ENCODE results near the gene CAPZB. TPM values are rescaled to one million over a fixed set of nuclear protein-coding genes. Genes with fewer than 3 reads are reported as not detected.

Gene CAPZB
- total RNA-seq, 1 experiment from 2014 or later, result 225 TPM

DNA sequence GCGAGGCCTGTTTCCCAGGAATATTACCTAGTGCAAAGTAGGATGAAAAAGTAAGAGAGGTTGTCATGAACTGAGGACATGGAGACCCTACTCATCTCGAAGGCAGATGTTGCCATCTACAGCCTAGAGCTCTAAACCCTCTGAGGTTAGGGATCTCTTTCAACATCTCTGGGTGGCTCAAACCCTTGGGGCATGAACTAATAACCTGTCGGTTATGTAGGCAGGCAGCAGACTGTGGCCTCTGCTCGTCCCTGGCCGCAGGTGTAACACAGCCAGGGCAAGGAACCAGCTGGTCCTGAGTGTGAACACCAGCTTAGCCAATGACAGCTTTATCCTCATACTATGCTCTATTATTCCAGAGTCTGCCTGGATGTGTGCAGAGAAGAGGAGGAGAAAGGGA, 13.2 kb downstream of the CAPZB start:
- no peaks in the 10 kb centered on the region for H3K27me3 ChIP-seq (replicated peaks)

DNA sequence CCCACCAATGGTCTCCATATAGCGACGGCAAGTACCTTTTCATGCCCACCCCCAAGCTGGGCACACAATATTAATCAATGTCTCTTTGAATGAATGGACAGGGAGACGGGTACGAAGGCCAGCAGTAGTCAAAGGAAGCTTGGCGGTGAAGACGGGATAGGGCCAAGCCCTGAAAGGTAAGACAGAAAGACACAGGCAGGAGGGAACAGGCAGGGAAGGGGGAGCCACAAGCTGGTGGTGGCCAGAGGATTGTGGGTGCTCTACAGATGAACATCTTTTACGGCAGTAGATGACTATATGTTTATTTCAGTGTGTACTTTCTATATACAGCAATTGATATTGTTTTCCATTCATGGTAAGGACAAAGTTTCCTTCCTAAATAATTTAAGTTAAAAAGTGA, 16.3 kb downstream of the CAPZB start:
- H3K36me3 ChIP-seq, result peaks cover 67% of the 10 kb centered on the region
- no peaks in the 10 kb centered on the region for H3K9me3 ChIP-seq (replicated peaks)
- H3K4me3 ChIP-seq, result no peak overlapping the region
- H3K27ac ChIP-seq, result no peak overlapping the region
- no peak for DNase-seq (ENCODE audit: low read depth in 1 of 2, low spot score in 2 of 2)
- H3K4me1 ChIP-seq (replicated peaks), result peaks cover 26% of the 10 kb centered on the region
- H3K27me3 ChIP-seq (replicated peaks), result no peaks in the 10 kb centered on the region

More for the DNA sequence above, 13.2 kb downstream of the CAPZB start:
- peaks cover 70% of the 10 kb centered on the region for H3K36me3 ChIP-seq
- H3K27ac ChIP-seq, result no peak overlapping the region
- no peak for DNase-seq (ENCODE audit: low read depth in 1 of 2, low spot score in 2 of 2)
- H3K4me1 ChIP-seq (replicated peaks), result peaks cover 35% of the 10 kb centered on the region
- no peak overlapping the region for H3K4me3 ChIP-seq
- no peaks in the 10 kb centered on the region for H3K9me3 ChIP-seq (replicated peaks)

DNA sequence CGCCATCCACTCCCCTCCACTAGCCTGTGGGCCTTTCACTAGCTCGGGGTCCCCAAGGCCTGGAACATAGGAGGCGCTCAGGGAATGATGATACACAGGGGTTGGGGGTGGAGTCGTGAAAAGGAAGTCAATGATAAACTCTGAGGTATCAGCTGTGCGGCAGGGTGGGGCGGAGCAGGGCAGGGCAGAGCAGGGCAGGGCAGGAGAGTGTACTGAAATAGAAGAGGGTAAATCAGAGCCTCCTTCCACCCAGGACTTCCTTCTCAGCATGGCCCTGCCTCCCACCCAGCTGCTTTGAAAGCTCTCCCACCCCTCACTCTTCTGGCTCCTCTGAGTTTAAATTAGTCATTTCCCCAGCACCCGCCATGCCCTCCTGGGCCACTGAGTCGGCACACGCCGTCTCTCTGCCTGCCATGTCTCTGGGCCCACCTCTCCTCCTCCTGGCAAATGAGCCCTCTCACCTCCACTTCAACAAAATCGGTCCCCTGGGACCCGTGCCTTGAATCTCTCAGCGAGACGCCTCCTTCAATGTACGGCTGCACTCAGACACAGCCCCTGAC, 16.9 kb downstream of the CAPZB start:
- Histone ChIP-seq H3K27me3 (replicated peaks) (no peaks in the 10 kb centered on the region), H3K4me3 (no peak overlapping the region), H3K27ac (no peak overlapping the region), H3K4me1 (replicated peaks) (peaks cover 26% of the 10 kb centered on the region), H3K9me3 (replicated peaks) (no peaks in the 10 kb centered on the region), H3K36me3 (peaks cover 64% of the 10 kb centered on the region)
- DNase-seq (ENCODE audit: low read depth in 1 of 2, low spot score in 2 of 2), result no peak

DNA sequence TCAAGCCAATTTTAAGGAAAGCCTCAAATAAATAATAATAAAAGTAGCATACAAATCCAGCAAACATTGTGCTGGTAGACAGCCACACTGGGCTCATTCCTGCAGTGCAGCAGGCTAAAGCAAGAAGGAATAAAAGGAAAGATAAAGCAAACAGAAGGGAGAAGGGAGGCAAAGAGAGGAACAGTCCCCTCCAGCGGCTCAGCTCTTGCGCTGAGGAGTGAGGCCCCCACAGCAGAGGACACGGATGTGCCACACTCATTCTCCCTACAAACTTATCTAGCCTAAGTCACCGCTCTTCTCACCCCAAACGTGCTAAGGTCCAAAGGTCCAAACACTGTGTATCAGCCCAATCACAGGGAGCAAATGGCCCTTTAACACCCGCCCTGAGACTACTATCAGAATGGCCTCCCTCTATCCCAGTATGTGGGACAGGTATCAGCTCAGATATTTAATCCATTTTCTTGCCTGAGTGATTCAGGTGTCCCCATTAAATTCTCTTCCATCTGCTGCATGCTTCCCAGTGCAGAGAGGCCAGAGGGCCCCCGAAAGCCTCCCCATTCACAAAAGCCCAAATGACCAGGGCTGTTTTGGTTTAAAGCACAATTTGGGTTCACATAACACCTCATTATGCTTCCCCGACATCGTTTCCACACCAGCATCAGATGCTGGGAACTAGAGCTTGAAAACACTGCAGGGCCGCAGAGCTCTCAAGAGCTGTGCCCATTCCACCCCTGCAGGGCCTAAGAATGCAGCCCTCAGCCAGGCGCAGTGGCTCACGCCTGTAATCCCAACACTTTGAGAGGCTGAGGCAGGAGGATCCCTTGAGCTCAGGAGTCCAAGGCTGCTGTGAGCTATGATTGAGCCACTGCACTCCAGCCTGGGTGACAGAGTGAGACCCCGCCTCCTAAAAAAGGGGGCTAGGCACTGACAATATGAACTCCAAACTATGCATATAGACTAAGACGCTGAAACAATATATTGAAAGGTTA, 17.8 kb downstream of the CAPZB start:
- no peak overlapping the region for H3K27ac ChIP-seq
- DNase-seq (ENCODE audit: low read depth in 1 of 2, low spot score in 2 of 2), result no peak
- no peaks in the 10 kb centered on the region for H3K27me3 ChIP-seq (replicated peaks)
- H3K9me3 ChIP-seq (replicated peaks), result no peaks in the 10 kb centered on the region
- H3K4me3 ChIP-seq, result no peak overlapping the region
- peaks cover 26% of the 10 kb centered on the region for H3K4me1 ChIP-seq (replicated peaks)
- H3K36me3 ChIP-seq, result peaks cover 60% of the 10 kb centered on the region

DNA sequence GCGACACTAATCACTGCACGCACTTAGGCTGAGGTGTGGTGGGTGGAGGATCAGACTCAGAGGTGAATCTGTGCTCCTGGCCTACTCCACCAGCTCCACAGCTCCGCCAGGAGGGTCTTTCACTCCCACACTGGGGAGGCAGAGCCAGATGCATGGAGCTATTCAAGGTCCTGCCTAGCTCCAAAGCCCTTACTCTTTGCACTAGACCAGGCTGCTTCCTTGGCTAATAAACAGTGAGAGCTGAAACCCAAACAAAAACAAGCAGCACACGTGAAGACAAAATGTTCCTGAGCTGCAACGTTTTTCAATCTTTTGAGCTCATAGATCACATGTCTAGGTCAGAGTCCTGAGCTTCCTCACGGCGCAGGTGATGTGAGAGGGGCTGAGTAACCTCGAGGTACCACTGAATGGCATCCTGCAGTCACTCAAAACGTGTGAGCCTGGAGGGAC, 19.2 kb downstream of the CAPZB start:
- no peak for DNase-seq (ENCODE audit: low read depth in 1 of 2, low spot score in 2 of 2)
- Histone ChIP-seq H3K36me3 (peaks cover 52% of the 10 kb centered on the region), H3K27ac (no peak overlapping the region), H3K27me3 (replicated peaks) (no peaks in the 10 kb centered on the region), H3K4me1 (replicated peaks) (peaks cover 26% of the 10 kb centered on the region), H3K9me3 (replicated peaks) (no peaks in the 10 kb centered on the region), H3K4me3 (no peak overlapping the region)

DNA sequence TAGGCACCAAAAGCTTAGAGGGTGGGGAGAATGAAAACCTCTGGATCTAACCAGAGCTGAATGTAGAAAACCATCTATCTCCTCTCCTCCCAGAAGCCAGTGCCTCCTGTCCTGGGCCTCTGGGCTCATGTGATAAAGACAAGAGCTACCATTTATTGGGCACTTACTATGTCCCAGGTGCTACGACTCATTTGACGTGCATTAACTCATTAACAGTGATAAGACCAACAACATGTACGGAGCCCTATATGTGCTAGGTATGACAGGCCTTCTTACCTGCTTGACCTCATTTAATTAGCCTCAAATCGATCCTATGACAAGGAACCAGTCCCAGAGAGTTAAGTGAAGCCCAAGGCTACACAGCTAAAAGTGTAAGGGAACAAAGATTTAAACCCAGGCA, 19.7 kb downstream of the CAPZB start:
- H3K27ac ChIP-seq, result no peak overlapping the region
- no peaks in the 10 kb centered on the region for H3K9me3 ChIP-seq (replicated peaks)
- peaks cover 26% of the 10 kb centered on the region for H3K4me1 ChIP-seq (replicated peaks)
- no peaks in the 10 kb centered on the region for H3K27me3 ChIP-seq (replicated peaks)
- H3K36me3 ChIP-seq, result peaks cover 47% of the 10 kb centered on the region
- no peak for DNase-seq (ENCODE audit: low read depth in 1 of 2, low spot score in 2 of 2)
- H3K4me3 ChIP-seq, result no peak overlapping the region

DNA sequence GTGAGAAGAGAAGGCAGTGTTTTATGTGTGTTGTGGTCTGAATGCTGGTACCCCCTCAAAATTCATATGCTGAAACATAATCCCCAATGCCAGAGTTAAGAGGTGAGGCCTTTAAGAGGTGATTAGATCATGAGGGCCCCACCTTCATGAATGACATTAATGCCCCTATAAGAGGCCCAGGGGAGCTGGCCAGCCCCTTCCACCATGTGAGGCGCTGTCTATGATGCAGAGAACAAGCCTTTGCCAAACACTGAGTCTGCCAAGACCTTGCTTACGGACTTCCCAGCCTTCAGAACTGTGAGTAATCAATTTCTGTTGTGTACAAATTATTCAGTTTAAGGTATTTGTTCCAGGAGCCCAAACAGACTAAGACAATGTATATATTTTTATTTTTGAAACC, 20.2 kb downstream of the CAPZB start:
- H3K9me3 ChIP-seq (replicated peaks), result no peaks in the 10 kb centered on the region
- no peaks in the 10 kb centered on the region for H3K27me3 ChIP-seq (replicated peaks)
- DNase-seq (ENCODE audit: low read depth in 1 of 2, low spot score in 2 of 2), result no peak
- H3K27ac ChIP-seq, result no peak overlapping the region
- H3K4me3 ChIP-seq, result no peak overlapping the region
- peaks cover 22% of the 10 kb centered on the region for H3K4me1 ChIP-seq (replicated peaks)
- H3K36me3 ChIP-seq, result peaks cover 43% of the 10 kb centered on the region

DNA sequence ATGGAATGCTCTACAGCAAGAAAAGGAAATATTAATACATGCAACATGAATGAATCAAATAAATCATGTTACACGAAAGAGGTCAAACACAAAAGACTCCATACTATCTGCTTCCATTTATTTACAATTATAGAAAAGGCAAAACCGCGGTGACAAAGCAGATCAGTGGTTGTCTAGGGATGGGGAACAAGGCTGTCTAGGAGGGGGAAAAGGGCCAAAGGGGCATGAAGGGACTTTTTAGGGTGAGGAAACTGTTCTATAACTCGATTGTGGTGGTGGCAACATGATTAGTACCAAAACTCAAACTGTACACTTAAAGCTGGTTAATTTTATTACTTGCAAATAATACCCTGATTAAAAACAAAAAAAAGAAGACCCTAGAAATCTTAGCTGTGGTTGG, 20.6 kb downstream of the CAPZB start:
- Histone ChIP-seq H3K27me3 (replicated peaks) (no peaks in the 10 kb centered on the region), H3K27ac (no peak overlapping the region)

DNA sequence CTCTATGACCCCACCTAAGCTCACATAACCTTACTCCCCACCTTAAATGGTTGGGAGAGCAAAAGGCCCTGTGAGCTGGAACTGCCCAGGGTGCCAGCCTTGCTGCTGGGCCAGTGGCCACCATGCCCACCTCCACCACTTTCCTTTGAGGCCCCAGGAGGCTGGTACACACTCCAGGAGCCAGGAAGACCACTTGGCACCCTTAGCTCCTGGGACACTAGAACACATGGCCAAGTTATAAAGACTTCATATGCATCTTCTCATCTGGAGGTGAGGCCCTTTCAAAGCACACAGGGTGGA, 21.9 kb downstream of the CAPZB start:
- no peak for DNase-seq (ENCODE audit: low read depth in 1 of 2, low spot score in 2 of 2)

More for the DNA sequence above, 20.6 kb downstream of the CAPZB start:
- Histone ChIP-seq H3K9me3 (replicated peaks) (no peaks in the 10 kb centered on the region), H3K4me3 (no peak overlapping the region), H3K4me1 (replicated peaks) (peaks cover 18% of the 10 kb centered on the region), H3K36me3 (peaks cover 43% of the 10 kb centered on the region)
- DNase-seq (ENCODE audit: low read depth in 1 of 2, low spot score in 2 of 2), result no peak

DNA sequence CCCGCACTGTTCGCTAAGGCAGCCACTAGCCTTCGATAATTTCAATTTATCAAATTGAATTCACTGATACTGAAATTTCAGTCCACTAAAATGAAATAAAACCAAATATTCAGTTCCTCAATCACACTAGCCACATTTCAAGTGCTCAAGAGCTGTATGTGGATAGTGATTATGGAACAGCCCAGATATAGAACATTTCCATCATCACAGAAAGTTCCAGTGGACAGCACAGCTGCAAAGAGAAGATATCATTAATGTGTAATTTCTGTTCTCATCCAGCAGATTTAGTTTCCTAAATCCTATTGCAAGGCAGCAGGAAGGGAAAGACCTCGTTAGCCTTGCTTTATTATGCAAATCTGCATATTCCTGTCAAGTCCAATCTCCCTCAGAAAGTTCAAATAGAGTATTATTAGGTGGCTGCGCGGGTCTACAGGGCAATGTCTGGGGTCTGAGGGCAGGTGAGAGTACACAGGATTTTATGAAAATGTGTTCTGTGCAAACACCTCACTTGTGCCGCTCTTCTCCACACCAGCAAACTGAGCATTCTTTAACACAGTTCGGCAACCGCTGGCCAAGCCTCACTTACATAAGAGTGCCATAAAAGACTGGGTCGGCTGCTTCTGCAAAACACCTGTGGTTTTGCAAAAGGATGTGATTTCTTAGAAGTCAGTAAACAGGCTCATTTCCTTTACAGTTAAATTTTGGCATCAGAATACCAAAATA, 22.4 kb downstream of the CAPZB start:
- DNase-seq (ENCODE audit: low read depth in 1 of 2, low spot score in 2 of 2), result no peak
- H3K4me1 ChIP-seq (replicated peaks), result 0 out of 2 replicates have a peak, but pooled peaks cover 3% of the 10 kb centered on the region
- no peaks in the 10 kb centered on the region for H3K9me3 ChIP-seq (replicated peaks)
- H3K27me3 ChIP-seq (replicated peaks), result no peaks in the 10 kb centered on the region
- H3K4me3 ChIP-seq, result no peak overlapping the region
- peaks cover 30% of the 10 kb centered on the region for H3K36me3 ChIP-seq
- H3K27ac ChIP-seq, result no peak overlapping the region

More for the DNA sequence above, 21.9 kb downstream of the CAPZB start:
- H3K4me1 ChIP-seq (replicated peaks), result peaks cover 5% of the 10 kb centered on the region
- H3K27ac ChIP-seq, result no peak overlapping the region
- peaks cover 33% of the 10 kb centered on the region for H3K36me3 ChIP-seq
- no peaks in the 10 kb centered on the region for H3K9me3 ChIP-seq (replicated peaks)
- H3K4me3 ChIP-seq, result no peak overlapping the region
- H3K27me3 ChIP-seq (replicated peaks), result no peaks in the 10 kb centered on the region

DNA sequence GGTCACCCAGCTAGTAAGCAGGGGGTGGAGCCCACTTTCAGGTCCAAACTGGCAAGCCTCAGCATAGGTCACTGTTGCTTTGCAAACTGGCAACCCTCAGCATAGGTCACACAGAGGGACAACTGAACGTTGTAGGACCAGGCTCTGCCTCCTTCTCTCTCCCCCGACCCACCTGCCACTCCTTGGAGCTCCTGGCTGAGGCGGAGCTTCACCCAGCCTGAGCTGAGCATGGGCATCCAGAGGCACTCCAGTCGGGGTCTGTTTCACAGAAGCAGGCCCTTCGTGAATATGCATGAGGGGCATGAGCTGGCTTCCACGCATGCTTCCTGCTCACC, 24.2 kb downstream of the CAPZB start:
- H3K27ac ChIP-seq, result no peak overlapping the region
- no peaks in the 10 kb centered on the region for H3K4me1 ChIP-seq (replicated peaks)
- H3K36me3 ChIP-seq, result peaks cover 25% of the 10 kb centered on the region
- H3K27me3 ChIP-seq (replicated peaks), result no peaks in the 10 kb centered on the region
- H3K9me3 ChIP-seq (replicated peaks), result no peaks in the 10 kb centered on the region
- no peak overlapping the region for H3K4me3 ChIP-seq
- no peak for DNase-seq (ENCODE audit: low read depth in 1 of 2, low spot score in 2 of 2)

DNA sequence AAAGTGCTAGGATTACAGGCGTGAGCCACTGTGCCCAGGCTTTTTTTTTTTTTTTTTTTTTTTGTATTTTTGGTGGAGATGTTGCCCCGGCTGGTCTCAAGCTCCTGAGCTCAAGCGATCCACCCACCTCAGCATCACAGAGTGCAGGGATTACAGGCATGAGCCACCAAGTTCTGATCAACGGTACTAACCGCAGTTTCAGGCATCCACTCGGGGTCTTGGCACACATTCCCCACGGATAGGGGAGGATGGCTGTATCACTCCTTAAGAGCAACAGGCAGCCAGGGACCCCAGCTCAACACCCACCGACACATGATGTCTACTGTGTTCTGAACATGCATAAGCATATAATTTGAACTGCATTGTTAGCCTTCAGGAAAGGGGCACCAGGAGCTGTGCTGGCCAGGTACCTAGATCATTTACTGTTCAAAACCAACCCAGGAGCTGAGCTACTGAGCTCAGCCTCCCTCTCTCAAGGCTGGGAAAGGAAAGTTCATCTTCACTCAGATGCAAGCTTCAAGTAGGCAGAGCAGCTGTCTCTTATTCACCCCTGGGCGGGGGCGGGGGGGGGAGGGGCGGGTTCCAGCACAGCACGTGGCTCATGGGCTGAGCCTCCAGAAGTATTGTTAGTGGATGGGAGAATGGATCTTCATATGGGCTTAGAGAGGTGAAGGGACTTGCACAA, 24.7 kb downstream of the CAPZB start:
- H3K9me3 ChIP-seq (replicated peaks), result no peaks in the 10 kb centered on the region
- peaks cover 3% of the 10 kb centered on the region; the same call in 1 of the 2 replicates for H3K4me1 ChIP-seq (replicated peaks)
- no peak overlapping the region for H3K4me3 ChIP-seq
- no peak overlapping the region for H3K27ac ChIP-seq
- H3K27me3 ChIP-seq (replicated peaks), result no peaks in the 10 kb centered on the region
- peaks cover 20% of the 10 kb centered on the region for H3K36me3 ChIP-seq
- DNase-seq (ENCODE audit: low read depth in 1 of 2, low spot score in 2 of 2), result no peak

DNA sequence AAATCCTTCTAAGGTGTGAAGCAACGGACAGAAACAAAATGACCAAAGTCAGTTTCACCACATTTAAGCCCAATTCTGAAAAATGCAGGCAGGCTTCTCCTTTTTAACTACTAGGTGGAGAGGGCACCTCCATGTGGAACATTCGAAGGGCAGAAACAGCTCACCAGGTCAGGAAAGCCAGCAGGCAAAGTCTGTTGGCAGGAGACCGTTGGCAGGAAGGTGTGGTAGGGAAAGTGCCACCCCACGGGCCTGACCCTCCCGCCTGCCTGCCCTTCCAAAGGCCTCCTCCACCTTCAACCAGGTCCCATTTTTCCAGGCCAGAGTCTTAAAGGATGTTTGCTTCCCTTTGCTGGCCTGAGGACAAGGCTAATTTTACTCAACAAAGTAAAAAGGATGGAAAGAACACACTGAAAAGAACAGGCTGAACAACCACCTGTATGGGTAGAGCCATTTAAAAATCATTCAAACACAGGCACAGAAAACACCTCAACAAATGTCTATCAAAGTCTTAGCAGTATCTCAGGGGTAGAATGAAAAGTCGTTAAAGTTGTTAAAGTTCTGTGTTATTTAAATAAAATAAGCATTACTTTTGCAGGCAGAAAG, 26.4 kb downstream of the CAPZB start:
- Histone ChIP-seq H3K4me1 (replicated peaks) (peaks cover 15% of the 10 kb centered on the region), H3K27ac (no peak overlapping the region), H3K9me3 (replicated peaks) (no peaks in the 10 kb centered on the region), H3K27me3 (replicated peaks) (no peaks in the 10 kb centered on the region), H3K36me3 (peaks cover 11% of the 10 kb centered on the region), H3K4me3 (no peak overlapping the region)
- DNase-seq (ENCODE audit: low read depth in 1 of 2, low spot score in 2 of 2), result no peak
